T-helper 1 cell treated with Interleukin-12 subunit alpha and Interleukin-12 subunit beta and Interleukin-4 antibody, amounts not matched to agents 30 ng/mL and 1 ng/mL, for 36 hours (primary cell): ENCODE results near the gene AGRP. TPM values are rescaled to one million over a fixed set of nuclear protein-coding genes. Genes with fewer than 3 reads are reported as not detected.

Experiments used
- intact Hi-C: fragments of 100-400 bp; cut with micrococcal nuclease; formaldehyde crosslinking; loops from one replicate; pipeline ENCODE4 v1.15.1; 2024
- total RNA-seq: library from RNA; stranded (reverse); gene quantifications from 2 replicates; pipeline ENCODE4 v1.2.3, GENCODE V29; 2022

AGRP gene
- total RNA-seq, 1 donor from 2014 or later: not detected

- intact Hi-C loops: no loop called here
Observed at GRCh38 chr16:67464565-67464964, 18.8 kb downstream of the AGRP start.

- intact Hi-C loops: no loop called here
Observed at GRCh38 chr16:67463691-67464090, 19.7 kb downstream of the AGRP start.

GRCh38 chr16:67463059-67463458 is 20.3 kb downstream of the AGRP start:
- intact Hi-C loops: no loop called here

GRCh38 chr16:67462279-67462655 is 21.1 kb downstream of the AGRP start:
- intact Hi-C loops: no loop called here

GRCh38 chr16:67461600-67462278 is 21.6 kb downstream of the AGRP start:
- intact Hi-C loops: no loop called here

- intact Hi-C loops: no loop called here
Observed at GRCh38 chr16:67460961-67461360, 22.4 kb downstream of the AGRP start.

DNA sequence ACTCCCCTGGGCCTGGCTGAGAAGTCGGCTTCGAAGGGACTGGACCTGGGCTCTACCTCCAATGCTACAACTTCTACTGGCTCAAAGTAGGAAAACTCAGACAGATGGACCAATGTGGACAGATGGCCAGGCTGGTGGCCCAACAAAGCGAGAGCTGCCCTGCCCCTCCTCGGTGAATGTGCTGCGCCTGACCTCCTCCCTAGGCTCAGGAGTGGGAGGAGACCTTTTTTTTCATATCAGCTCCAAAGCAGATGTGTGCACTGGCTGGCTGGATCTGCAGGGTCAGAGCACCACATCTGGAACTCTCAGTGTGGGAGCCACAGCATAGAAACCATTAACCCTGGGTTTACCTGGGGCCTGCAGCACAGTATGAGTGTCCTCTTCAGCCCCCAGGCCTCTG is 23.2 kb downstream of the AGRP start:
- intact Hi-C loops: no loop called here

- intact Hi-C loops: no loop called here
Observed at GRCh38 chr16:67459861-67460150, 23.5 kb downstream of the AGRP start.

GRCh38 chr16:67459066-67459860 is 24.1 kb downstream of the AGRP start:
- intact Hi-C loops: no loop called here

GRCh38 chr16:67458121-67458641 is 25.2 kb downstream of the AGRP start:
- intact Hi-C loops: no loop called here

DNA sequence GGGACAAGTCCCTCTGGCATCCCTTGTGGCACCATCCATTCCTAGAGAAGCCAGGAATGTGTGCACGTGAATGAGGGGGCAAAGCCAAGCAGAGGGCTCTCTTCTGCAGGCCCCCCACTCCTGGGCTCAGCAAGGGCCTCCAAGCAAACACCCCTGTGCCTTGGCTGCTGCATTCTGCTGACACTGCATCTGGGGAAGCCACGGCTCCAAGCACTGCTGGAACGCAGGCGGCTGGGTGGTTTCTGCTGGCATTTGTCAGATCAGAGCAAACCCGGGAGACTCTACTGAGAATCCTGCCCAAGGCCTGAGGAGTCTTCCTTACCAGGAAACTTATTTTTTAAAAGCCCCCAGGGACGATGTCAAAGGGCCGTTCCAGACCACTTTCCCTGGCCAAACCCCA is 25.7 kb downstream of the AGRP start:
- intact Hi-C loops: no loop called here

GRCh38 chr16:67456391-67457081 is 26.8 kb downstream of the AGRP start:
- intact Hi-C loops: no loop called here

GRCh38 chr16:67454852-67455251 is 28.5 kb downstream of the AGRP start:
- intact Hi-C loops: no loop called here

DNA sequence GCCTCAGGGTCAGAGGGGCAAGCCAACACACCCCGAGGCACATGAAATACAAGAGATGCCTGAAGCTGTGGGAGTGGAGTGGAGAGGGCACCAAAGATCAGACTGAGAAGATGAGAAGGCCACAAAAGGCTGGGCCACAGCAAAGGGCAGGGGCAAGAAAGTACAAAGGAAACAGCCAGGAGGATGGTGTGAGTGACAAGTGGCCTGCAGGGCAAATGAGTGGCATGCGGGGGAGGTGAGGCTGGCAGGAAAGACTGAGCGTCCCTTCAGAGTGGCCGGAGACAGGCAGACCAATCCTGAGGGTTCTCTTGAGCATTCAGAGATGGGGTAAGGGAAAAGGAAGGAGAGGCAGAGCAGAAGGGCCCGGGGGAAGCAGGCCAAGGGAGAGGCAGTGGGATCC is 29.2 kb downstream of the AGRP start:
- intact Hi-C loops: no loop called here

- intact Hi-C loops: no loop called here
Observed at GRCh38 chr16:67451704-67452435, 31.5 kb downstream of the AGRP start.

GRCh38 chr16:67451061-67451703 is 32.2 kb downstream of the AGRP start:
- intact Hi-C loops: no loop called here

GRCh38 chr16:67449739-67450138 is 33.6 kb downstream of the AGRP start:
- intact Hi-C loops: loop anchor here (5.0 kb wide), 1 partner anchor 77 kb away; no protein-coding TSS in a partner anchor

DNA sequence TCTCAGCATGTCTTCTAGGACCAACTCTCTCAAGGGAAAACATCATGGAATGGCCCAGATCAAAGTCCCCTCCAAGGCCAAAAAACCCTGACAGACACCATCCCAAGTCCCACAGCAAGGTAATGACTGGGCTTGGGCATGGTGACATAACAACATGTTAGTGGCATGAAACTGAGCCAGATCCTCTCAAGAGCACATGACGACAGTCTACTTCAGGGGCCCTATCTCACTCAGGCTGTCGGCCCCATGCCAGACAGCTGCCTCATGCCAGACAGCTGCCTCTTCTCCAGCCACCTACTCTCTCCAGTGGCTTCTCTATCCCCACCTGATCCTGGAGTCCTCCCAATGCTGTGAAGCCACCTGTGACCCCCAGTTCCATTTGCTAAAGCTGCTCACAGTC is 34.0 kb downstream of the AGRP start:
- intact Hi-C loops: loop anchor here (5.0 kb wide), 1 partner anchor 77 kb away; no protein-coding TSS in a partner anchor

DNA sequence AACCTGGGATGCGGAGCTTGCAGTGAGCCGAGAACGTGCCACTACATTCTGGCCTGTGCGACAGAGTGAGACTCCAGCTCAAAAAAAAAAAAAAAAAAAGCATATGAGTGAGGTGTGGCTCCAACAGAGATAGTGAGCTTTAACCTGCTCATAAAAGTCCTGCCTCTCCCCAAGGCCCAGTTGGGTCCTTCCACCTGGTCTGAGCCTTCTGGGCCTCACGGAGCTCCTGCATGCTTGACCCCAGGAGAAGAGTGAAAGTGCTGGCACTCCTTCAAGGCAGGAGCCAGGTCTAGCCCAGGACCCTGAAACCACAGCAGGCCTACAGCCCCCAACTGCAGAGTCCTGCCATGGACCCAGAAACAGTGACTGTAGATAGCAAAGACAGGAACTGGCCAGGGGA is 34.8 kb downstream of the AGRP start:
- intact Hi-C loops: loop anchor here (5.0 kb wide), 1 partner anchor 76 kb away; no protein-coding TSS in a partner anchor

- intact Hi-C loops: loop anchor here (1.0 to 5.0 kb wide), 4 partner anchors 19 to 493 kb away; no protein-coding TSS in a partner anchor
Observed at GRCh38 chr16:67447508-67448076, 35.8 kb downstream of the AGRP start.
